Measurements from ENCODE around the gene APLP1.
"Not testable (repeated sequence)": the region's sequence is repeated elsewhere in the genome, so short reads cannot be mapped to it uniquely, and the experiment has no call there.

The APLP1 gene

GRCh38 chr19:35908973-35909683, 40.8 kb downstream of the APLP1 start:
- DNase-seq: peak; percentile 50 to 89

- DNase-seq: no peak
Measured at GRCh38 chr19:35909684-35910035, 41.3 kb downstream of the APLP1 start.

GRCh38 chr19:35910355-35910754, 42.0 kb downstream of the APLP1 start:
- DNase-seq: not testable (repeated sequence)

GRCh38 chr19:35911173-35911572, 42.8 kb downstream of the APLP1 start:
- DNase-seq: no peak

GRCh38 chr19:35911790-35912189, 43.4 kb downstream of the APLP1 start:
- DNase-seq: peak in 1 of 2 donors; percentile 30

GRCh38 chr19:35913589-35913988, 45.2 kb downstream of the APLP1 start:
- DNase-seq: no peak

- no peak for DNase-seq
Measured at GRCh38 chr19:35915443-35915842, 47.1 kb downstream of the APLP1 start.

- no peak for DNase-seq
Measured at GRCh38 chr19:35919306-35919705, 50.9 kb downstream of the APLP1 start.

- DNase-seq: no peak
Measured at GRCh38 chr19:35921012-35921411, 52.6 kb downstream of the APLP1 start.

GRCh38 chr19:35925501-35925900, 57.1 kb downstream of the APLP1 start:
- DNase-seq: no peak

- peak in 1 of 2 donors; percentile 52 for DNase-seq
Measured at GRCh38 chr19:35928507-35928906, 60.1 kb downstream of the APLP1 start.

Measured in CD4-positive, alpha-beta T cell treated with Interferon alpha-2 for 1 hour (primary cell).